GM18520 (cell line): Measurements from ENCODE around the gene C22orf42.
"Not testable (repeated sequence)": the region's sequence is repeated elsewhere in the genome, so short reads cannot be mapped to it uniquely, and the experiment has no call there.

Experiments used
- ATAC-seq: cut with Tn5 transposase; IDR thresholded peaks from one replicate; pipeline ENCODE4 v1.9.1; 2021; ENCODE audit not compliant: unreplicated experiment

The C22orf42 gene

DNA sequence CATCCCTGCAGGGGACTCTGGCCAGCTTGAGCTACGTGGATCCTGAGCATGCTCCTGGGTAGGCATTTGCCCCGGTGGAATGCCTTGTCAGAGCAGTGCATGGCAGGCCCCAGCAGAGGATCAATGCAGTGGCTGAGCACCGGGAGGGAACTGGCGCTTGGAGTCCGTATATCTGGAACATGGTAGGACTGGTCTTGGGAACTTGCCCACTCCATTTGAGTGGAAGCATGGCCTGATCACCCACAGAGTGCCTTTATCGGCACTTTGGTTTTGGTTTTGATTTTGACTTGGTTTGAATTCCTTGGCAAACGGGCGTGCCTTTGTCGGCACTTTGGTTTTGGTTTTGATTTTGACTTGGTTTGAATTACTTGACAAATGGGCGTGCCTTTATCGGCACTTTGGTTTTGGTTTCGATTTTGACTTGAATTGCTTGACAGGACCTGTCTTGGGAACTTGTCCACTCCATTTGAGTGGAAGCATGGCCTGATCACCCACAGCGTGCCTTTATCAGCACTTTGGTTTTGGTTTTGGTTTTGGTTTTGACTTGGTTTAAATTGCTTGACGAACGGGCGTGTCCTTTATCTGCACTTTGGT, 21.3 kb downstream of the C22orf42 start:
- ATAC-seq = not testable (repeated sequence)

DNA sequence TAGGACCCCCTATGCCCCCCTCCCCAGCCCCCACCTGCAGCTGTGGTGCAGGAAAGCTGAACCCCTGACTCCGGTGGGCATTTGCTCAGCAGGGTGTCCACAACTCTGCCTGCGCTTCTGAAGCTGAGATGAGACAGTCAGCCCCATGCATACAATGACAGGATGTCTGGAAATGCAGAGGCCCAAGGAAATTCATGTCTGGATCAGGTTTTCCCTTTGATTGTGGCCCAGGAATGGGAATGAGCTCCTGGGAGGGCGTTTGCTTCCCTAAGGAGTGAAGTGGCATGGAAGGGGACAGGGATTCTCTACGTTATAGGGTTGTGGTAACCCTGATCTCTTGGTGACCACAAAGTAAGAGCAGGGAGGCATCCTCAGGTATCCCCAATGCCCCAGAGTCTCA, 22.2 kb downstream of the C22orf42 start:
- not testable (repeated sequence) for ATAC-seq

DNA sequence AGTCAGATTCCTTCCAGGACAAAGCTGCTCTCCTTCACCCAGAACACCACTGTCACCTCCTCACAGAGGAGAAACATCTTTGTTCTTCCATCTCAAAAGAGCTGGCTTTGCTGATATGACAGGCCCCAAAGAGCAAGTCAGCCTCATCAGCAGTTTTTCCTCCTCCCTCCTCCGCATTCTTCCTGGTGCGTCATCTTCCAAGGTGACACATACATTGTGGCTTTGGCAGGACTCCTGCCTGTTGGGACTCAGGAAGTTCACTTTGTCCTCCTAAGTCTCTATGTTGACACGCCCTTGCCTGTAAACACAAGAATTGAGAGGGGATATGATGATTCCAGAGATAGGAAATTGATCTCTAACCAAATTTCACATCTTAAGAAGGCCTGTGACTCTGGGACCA, 23.1 kb downstream of the C22orf42 start:
- ATAC-seq = not testable (repeated sequence)

DNA sequence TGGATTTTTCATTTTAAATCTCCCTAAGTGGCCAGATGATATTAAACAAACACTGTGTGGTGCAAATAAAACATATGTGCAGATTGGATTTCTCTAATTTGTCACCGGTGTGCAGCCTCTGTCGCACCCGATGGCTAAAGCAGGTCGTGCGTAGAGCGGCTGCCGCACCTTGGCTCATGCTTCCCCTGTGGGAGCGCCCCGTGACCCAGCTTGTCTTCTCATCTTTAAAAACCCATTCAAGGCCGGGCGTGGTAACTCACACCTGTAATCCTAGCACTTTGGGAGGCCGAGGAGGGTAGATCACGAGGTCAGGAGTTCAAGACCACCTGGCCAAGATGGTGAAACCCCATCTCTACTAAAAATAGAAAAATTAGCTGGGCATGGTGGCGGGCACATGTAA, 24.3 kb downstream of the C22orf42 start:
- ATAC-seq = not testable (repeated sequence)

DNA sequence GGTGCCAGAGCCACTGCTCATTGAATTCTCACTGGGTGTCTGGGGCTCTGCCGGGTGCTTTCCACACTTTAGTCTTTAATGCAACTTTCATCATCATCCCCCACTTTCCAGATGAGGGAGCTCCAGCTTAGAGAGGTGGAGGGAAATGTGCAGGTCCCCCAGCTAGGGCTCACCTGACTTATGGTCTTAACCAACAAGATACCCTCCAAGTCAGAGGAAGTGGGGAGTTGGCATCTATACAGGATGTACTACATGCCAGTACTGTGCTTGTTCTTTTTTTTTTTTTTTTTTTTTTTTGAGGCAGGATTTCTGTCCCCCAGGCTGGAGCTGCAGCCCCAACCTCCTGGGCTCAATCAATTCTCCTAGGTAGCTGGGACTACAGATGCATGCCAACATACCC, 26.3 kb downstream of the C22orf42 start:
- ATAC-seq = no peak

DNA sequence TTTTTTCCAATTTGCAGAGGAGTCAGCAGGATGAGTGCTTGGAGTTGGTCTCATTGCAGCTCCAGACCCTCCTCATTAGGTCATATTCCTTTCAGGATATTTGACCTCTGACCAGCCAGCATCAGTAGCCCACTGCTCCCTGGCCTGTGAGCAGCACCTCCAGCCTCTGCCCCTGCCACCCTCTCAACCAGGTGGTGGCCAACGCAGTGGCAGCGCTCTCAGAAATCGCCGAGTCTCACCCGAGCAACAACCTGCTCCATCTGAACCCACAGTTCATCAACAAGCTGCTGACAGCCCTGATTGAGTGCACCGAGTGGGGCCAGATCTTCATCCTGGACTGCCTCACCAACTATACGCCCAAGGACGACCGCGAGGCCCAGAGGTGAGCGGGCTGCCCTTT, 27.0 kb downstream of the C22orf42 start:
- no peak for ATAC-seq

DNA sequence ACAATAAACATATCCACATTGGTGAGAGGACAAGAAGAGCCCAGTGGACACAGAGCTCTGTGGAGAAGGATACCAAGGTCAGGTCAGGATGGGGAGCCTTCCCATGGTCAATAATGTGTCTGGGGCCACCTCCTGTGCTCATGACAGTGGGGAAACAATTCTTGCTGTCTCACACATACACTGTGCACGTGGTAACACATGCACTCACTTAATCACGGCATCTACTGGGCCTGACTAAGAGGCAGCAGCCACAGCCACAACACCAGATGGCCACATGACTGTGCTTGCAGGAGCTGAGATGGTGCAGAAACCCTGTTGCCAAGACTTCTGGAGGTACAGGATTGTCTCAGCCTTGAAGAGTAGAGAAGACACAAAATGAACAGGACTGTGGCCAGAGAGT, 28.6 kb downstream of the C22orf42 start:
- no peak for ATAC-seq

DNA sequence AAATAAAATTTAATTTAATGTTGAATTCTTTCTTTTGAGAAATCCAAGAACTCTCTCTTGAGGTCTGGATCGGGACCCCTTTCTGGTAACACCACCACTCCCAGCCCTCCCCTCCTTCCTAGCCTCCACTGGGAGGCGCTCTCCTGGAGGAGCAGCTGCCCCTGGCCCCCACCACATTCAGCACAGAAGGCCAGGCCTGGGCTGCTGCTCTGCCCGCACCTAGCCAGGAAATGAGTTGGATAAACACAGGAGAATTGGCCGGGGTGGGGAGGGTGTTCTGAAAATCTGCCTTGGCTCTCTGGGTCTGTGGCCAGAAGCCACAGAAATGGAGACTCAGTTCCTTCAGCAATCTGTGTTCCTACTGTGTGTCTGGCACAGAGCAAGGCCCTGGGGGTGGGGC, 31.2 kb downstream of the C22orf42 start:
- no peak for ATAC-seq

DNA sequence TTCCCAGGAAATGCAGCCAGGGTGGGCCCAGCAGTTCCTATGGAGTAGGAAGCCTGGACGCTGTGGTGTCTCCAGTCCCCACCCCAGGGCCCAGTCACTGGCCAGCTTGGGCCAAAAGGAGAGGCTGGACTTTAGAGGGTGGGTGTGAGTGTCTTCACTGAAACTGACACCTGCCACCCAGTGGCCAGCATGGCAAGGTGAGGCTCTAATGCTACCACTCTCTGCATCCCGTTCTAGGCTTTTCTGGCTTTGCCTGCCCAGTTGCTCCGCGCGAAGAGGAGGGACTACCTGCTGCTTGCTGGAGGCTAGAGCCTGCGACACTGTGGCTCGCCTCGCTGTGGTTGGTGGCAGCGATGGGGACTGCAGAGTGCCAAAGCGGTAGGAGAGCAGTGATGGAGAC, 35.4 kb downstream of the C22orf42 start:
- ATAC-seq = no peak

DNA sequence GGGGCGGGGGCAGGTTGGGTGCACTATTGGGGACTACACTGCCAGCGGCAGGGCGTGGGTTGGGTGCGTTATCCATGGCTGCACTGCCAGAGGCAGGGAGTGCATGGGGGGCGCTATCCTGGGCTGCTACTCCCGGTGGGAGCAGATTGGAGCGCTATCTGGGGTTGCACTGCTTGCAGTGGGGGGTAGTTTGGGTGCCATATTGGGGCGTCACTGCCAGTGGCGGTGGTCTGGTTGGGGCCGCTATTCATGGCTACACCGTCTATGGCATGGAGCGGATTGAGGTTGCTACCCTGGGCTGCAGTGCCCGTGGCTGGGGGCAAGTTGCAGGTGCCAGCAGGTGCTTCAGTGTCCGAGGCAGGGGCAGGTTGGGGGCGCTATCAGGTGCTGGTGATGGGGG, 36.2 kb downstream of the C22orf42 start:
- ATAC-seq = no peak

DNA sequence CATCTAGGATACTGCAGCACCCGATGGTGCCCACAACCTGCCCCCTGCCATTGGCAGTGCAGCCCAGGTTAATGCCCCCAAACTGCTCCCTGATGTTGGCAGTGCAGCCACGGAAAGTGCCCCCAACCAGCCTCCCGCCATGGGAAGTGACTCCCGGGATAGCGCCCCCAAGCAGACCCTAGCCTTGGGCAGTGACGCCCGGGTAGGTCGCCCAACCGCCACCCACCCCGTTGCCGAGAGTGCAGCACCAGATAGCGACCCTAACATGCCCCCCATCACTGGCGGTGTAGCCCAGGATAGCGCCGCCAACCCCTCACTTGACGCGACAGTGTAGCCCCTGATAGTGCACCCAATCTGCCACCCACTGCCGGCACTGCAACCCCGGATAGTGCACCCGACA, 38.5 kb downstream of the C22orf42 start:
- ATAC-seq = no peak

DNA sequence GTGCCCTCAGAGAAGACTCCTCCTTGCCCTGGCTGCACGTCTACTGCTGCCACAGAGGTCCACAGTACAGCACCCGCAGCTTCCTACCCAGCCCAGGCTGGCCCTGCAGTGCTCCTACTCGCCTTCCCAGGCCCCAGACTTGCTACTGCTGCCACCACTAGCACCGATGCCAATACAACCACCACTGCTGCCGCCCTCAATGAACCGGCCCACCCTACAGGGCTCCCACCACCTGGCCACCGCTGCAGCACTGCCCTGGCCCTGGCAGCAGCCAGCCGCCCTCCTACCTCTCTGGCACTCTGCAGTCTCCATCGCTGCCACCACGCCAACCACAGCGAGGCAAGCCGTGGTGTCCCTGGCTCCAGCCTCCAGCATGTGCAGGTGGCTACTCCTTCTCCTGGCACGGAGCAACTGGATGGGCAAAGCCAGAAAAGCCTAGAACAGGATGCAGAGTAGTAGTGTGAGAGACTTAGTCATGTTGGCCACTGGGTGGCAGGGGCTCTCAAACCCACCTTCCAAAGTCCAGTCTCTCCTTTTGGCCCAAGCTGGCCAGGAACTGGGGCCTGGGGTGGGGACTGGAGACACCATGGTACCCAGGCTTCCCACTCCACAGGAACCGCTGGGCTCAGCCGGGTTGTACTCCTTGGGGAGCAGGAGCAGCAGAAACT, 39.4 kb downstream of the C22orf42 start:
- ATAC-seq = no peak

DNA sequence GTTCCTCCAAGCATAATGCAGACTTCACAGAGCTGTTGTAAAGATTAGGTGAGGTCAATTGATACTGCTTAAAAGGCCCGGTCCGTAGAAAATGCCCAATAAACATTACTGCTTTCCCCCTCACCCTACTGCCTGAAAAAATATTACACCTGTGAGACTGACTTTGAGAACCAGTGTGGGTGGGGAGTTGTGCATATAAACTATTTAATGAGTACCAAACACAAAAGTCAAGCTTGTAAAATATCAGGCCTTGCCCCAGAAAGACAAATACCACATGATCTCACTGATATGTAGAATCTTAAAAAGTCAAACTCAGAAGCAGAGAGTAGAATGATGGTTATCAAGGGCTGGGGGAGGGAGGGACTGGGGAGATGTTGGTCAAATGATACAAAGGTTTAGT, 46.7 kb downstream of the C22orf42 start:
- no peak for ATAC-seq

DNA sequence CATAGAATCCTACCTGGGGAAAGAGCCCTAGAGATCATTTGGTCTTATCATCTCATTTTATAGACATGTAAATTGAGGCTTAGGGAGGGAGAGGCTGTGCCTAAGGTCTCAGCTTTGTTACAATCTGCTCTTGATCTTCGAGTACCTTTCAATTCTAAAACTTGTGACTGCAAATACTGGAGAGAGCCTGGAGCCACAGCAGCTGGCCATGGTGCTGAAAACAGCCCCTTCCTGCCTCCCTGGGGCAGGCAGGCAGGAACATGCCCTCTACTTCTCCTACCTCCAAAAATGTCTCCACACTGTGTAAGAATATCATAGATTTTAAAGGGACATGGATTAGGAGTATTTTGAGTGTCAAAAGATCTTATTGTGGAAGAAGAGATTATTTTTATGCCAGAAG, 52.2 kb downstream of the C22orf42 start:
- ATAC-seq = no peak

DNA sequence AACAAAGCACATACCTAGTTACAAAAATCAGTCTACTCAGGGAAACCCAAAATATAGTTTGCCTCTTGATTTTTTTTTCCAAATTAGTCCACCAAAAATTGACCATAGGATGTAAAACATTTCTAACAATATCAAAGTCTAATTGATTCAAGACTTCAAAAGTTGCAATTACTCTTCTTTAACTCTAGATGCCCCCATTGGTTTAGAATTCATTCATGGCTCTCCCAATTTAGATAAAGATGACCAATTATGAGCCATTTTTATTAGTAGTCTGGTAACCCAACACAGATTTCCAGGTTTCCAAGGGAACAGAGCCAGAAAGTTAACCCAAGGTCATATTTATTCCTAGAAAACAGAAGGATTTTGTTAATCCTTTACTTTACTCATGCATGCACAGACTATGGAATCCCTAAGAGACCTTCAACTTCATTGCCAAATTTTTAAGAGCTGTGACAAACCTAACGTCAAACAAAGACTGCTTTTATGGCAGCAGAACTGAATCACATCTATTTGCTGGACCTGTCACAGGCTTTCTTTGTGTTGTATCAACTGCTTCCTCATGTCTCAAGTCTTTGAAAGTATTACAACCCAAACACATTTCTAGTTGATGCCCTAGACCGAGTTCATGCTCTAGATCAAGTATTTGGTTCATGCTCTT, 55.3 kb downstream of the C22orf42 start:
- no peak for ATAC-seq

DNA sequence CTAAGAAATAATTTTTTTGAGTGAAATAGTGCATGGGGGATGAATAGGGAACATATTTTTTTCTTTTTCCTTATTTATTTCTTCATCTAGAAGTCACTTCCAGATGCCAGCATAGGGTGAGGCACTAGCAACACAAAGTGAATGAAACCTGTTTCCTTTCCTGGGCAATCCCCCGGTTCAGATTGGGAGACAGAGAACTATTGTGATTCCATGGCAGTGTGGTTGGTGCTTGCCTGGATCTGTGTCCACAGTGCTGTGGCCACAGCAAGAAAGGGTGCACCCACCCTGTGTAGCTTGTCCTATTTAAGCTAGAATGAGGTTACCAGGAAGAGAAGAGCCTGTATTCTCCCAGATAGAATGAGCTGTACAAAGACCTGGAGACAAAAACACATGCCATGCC, 58.4 kb downstream of the C22orf42 start:
- no peak for ATAC-seq
